Activated CD4-positive, alpha-beta T cell treated with anti-CD3 and anti-CD28 coated beads, Interleukin-2, amount 50 U/mL, for 48 hours (primary cell): ENCODE results near the gene CCDC92.

Experiments
- DNase-seq, 2 experiments: peaks; one replicate each; pipeline ENCODE4 v3.0.0-alpha.2; 2020

CCDC92 gene

GRCh38 chr12:123972457-123973401, at the start of gene CCDC92, which contains the start of gene ZNF664:
CCDC92 (minus strand) TSS chr12:123972831; CDS start chr12:123944305, 28,526 bp downstream.
ZNF664 (plus strand) TSS chr12:123973215; CDS start chr12:124012145, 38,930 bp downstream.
- DNase-seq, result peak; percentile 93

GRCh38 chr12:124022161-124022560, 49.5 kb upstream of the CCDC92 start:
- no peak for DNase-seq

GRCh38 chr12:124021007-124021406, 48.4 kb upstream of the CCDC92 start:
- DNase-seq, result no peak

GRCh38 chr12:124020514-124020949, 47.9 kb upstream of the CCDC92 start:
- no peak for DNase-seq

- DNase-seq, result no peak
These were observed 46.5 kb upstream of the CCDC92 start for GRCh38 chr12:124019115-124019514.

GRCh38 chr12:124018539-124018938, 45.9 kb upstream of the CCDC92 start:
- DNase-seq, result no peak

GRCh38 chr12:124017064-124017463, 44.4 kb upstream of the CCDC92 start:
- DNase-seq, result no peak

GRCh38 chr12:124015494-124016461, 43.1 kb upstream of the CCDC92 start:
- no peak for DNase-seq

- no peak for DNase-seq
These were observed 40.4 kb upstream of the CCDC92 start for GRCh38 chr12:124013073-124013472.

- DNase-seq, result no peak
These were observed 38.9 kb upstream of the CCDC92 start for GRCh38 chr12:124011435-124012115.

GRCh38 chr12:124010687-124011086, 38.1 kb upstream of the CCDC92 start:
- no peak for DNase-seq

GRCh38 chr12:124009781-124010180, 37.1 kb upstream of the CCDC92 start:
- DNase-seq, result no peak

GRCh38 chr12:124008595-124008994, 36.0 kb upstream of the CCDC92 start:
- DNase-seq, result no peak

- DNase-seq, result no peak
These were observed 35.4 kb upstream of the CCDC92 start for GRCh38 chr12:124007826-124008570.

GRCh38 chr12:124006846-124007713, 34.4 kb upstream of the CCDC92 start:
- DNase-seq, result no peak

GRCh38 chr12:124006085-124006845, 33.6 kb upstream of the CCDC92 start:
- DNase-seq, result peak in 1 of 2 experiments; percentile 13

- DNase-seq, result no peak
These were observed 31.7 kb upstream of the CCDC92 start for GRCh38 chr12:124004233-124004875.

GRCh38 chr12:124002654-124003053, 30.0 kb upstream of the CCDC92 start:
- DNase-seq, result no peak

- no peak for DNase-seq
These were observed 29.5 kb upstream of the CCDC92 start for GRCh38 chr12:124002021-124002644.
